ENCODE measurements around the gene DKK3. TPM values are rescaled to one million over a fixed set of nuclear protein-coding genes. Genes with fewer than 3 reads are reported as not detected.

DKK3 gene
- total RNA-seq, 1 experiment from 2014 or later: 269 TPM

DNA sequence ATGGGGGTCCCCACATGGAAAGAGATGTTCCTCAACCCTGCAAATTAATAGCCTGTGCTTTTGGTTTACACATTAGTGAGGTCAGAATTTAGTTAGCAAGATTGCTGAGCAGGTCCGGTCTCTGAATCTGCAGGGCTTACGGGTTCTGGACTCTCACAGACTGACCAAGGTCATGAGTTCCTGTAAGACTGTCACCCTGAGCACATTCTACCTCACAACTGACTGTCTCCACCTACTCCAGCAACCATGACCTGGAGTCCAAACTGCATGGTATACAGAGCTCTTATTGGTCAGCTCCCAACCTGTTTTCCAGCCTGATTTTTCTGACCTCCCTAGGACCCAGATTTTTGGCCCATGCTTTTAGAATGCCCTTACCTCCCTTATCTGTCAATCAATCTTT is 28.2 kb downstream of the DKK3 start:
- peaks cover 52% of the 10 kb centered on the region for H3K36me3 ChIP-seq
- DNase-seq: no peak
- H3K4me3 ChIP-seq: no peak overlapping the region
- H3K9me3 ChIP-seq: peaks cover 14% of the 10 kb centered on the region
- no peaks in the 10 kb centered on the region for H3K27me3 ChIP-seq

DNA sequence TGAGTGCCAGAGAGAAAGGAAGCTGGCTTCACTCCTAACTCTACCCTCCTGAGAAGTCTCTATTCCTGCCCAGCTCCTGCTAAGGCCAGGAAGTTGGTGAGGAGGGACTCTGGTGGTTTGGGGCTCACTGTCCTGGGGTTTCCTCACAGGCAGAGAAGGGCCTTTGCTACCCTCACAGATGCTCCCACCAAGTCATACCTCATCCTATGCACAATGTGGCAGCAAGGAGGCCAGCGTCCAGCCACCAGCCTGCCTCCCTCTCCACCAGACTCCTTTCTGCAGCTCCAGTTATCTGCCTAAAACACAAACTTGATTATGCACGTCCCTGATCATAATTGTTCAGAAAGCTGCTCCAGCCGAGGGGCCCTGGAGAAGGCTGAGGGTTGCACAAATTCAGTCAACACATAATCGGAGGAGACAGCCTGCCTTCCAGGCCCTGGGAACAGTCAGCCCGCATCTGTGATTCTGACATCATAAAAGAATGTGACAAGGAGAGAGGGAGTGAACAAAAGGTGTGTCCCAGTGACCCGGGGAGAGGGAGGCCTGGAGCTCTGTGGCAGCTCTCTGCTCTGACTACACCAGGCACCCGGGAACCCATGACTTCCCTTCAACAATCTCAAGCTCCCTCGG is 28.8 kb downstream of the DKK3 start:
- DNase-seq: no peak
- H3K9me3 ChIP-seq: peaks cover 14% of the 10 kb centered on the region
- no peak overlapping the region for H3K4me3 ChIP-seq
- no peaks in the 10 kb centered on the region for H3K27me3 ChIP-seq
- H3K36me3 ChIP-seq: peaks cover 52% of the 10 kb centered on the region

GRCh38 chr11:11978792-11979487 is 29.5 kb downstream of the DKK3 start:
- Histone ChIP-seq H3K27me3 (no peaks in the 10 kb centered on the region), H3K36me3 (peaks cover 58% of the 10 kb centered on the region), H3K9me3 (peaks cover 14% of the 10 kb centered on the region), H3K4me3 (no peak overlapping the region)
- DNase-seq: peak; percentile 86

- Histone ChIP-seq H3K27me3 (no peaks in the 10 kb centered on the region), H3K4me3 (no peak overlapping the region), H3K9me3 (peaks cover 14% of the 10 kb centered on the region), H3K36me3 (peaks cover 64% of the 10 kb centered on the region)
- DNase-seq: no peak
These were observed 30.3 kb downstream of the DKK3 start for GRCh38 chr11:11978098-11978637.

DNA sequence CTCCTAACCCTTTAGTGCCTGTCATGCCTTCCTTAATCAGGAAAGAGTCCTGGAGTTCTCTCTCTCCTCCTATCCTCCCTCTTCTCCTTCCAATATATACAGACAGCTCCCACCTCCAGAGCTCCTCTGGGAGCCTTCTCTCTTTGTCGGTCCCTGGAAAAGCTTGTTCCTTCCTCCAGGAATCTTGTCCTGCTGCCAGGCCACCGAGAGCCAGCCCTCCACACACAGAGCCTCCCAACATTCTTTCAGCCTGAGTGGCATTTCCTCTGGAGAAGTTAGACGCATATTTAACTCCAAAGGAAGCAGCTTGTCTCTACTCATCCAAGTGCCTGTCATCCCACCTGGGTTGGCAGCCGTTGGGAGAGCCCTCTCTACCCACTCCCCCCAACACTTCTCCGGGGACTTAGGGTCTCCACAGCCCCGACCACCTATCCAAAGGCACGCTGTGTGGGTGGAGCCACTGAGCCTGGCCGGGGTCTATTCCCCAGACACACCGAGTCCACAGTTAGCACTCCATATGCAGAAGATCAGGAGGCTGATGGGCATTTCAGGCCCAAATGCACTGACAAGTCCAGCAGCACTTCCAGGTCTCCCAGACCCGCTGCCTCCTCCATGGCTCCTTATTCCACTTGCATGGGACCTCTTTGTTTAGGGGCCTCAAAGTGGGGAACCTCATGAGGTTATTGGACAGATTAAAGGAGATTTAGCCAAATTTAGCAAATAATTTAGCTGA is 31.1 kb downstream of the DKK3 start:
- Histone ChIP-seq H3K4me3 (no peak overlapping the region), H3K36me3 (peaks cover 66% of the 10 kb centered on the region), H3K9me3 (peaks cover 14% of the 10 kb centered on the region), H3K27me3 (no peaks in the 10 kb centered on the region)
- DNase-seq: peak; percentile 94

GRCh38 chr11:11976481-11977127 is 31.8 kb downstream of the DKK3 start:
- Histone ChIP-seq H3K4me3 (no peak overlapping the region), H3K27me3 (no peaks in the 10 kb centered on the region), H3K9me3 (peaks cover 6% of the 10 kb centered on the region), H3K36me3 (peaks cover 63% of the 10 kb centered on the region)
- peak; percentile 82 for DNase-seq

DNA sequence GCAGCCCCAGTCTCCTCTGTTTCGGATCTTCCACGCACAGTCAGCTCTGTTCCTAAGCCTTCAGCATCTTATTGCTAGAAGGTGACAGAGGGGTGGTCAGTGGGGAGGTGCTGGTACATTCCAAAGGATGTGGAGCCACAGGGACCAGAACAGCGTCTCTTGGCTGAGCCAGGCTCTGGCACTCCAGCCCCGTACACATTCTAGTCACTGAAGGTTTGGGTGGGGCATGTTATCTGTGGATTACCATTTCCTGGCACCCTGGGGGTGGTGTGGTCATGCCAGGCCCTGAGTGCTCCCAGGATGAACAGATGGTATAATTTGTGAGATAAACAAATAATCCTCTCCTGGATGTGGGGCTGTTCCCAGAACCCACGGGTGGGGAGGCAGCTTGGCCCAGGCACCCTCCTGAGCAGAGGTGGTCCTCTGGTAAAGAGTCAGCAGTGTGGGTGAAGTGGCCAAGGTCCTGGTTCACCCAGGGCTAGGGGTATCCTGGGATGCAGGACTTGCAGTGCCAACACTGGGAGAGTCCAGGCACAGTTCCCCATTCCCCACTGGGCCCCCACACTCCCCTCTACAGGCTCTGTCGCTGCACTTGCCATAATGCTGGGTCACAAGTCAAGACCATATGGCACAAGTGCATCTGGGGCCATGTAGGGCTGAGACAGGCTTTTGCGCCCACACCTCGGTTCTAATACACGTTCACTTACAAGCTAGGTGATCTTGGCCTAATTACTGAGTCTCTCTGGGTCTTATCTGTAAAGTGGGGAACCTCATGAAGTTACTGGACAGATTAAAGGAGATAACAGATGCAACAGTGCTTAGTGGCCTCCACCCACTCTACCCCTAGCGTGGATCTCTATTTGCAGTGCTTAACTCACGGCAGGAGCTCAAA is 33.0 kb downstream of the DKK3 start:
- Histone ChIP-seq H3K36me3 (peaks cover 59% of the 10 kb centered on the region), H3K27me3 (no peaks in the 10 kb centered on the region), H3K9me3 (no peaks in the 10 kb centered on the region), H3K4me3 (no peak overlapping the region)
- peak; percentile 85 for DNase-seq

GRCh38 chr11:11973866-11974265 is 34.6 kb downstream of the DKK3 start:
- DNase-seq: no peak
- Histone ChIP-seq H3K9me3 (no peaks in the 10 kb centered on the region), H3K4me3 (no peak overlapping the region), H3K36me3 (peaks cover 54% of the 10 kb centered on the region), H3K27me3 (no peaks in the 10 kb centered on the region)

GRCh38 chr11:11973361-11973800 is 35.0 kb downstream of the DKK3 start:
- peaks cover 49% of the 10 kb centered on the region for H3K36me3 ChIP-seq
- H3K27me3 ChIP-seq: no peaks in the 10 kb centered on the region
- no peaks in the 10 kb centered on the region for H3K9me3 ChIP-seq
- peak; percentile 71 for DNase-seq
- no peak overlapping the region for H3K4me3 ChIP-seq

DNA sequence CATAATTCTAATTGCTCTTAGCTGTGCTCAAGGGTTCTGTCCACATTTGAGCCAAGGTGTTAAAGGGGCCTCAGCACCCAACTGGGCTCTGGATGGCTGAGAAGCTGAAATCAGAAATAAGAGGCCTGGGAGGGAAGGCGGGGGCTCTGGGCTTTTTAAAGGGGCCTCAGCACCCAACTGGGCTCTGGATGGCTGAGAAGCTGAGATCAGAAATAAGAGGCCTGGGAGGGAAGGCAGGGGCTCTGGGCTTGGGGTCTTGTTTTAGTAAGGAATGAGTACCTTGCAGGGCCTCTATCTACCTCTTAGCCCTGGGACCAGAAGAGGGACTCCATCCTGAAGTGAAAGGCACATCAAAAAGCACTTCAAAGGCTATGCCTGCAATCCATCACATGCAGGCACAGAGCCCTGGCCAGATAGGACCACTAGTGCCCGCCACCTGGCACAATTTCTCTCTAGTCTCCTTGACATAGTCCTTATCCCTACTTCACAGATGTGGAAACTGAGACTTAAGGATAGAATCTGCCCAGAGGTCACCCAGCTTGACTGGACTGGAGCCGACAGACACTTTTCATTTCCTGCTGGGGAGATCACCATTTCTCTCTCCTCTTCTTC is 35.6 kb downstream of the DKK3 start:
- peaks cover 48% of the 10 kb centered on the region for H3K36me3 ChIP-seq
- no peak overlapping the region for H3K4me3 ChIP-seq

GRCh38 chr11:11971906-11972547 is 36.4 kb downstream of the DKK3 start:
- Histone ChIP-seq H3K27me3 (no peaks in the 10 kb centered on the region), H3K36me3 (peaks cover 55% of the 10 kb centered on the region), H3K9me3 (no peaks in the 10 kb centered on the region), H3K4me3 (no peak overlapping the region)
- no peak for DNase-seq

More for the DNA sequence above, 35.6 kb downstream of the DKK3 start:
- DNase-seq: no peak
- Histone ChIP-seq H3K27me3 (no peaks in the 10 kb centered on the region), H3K9me3 (no peaks in the 10 kb centered on the region)

DNA sequence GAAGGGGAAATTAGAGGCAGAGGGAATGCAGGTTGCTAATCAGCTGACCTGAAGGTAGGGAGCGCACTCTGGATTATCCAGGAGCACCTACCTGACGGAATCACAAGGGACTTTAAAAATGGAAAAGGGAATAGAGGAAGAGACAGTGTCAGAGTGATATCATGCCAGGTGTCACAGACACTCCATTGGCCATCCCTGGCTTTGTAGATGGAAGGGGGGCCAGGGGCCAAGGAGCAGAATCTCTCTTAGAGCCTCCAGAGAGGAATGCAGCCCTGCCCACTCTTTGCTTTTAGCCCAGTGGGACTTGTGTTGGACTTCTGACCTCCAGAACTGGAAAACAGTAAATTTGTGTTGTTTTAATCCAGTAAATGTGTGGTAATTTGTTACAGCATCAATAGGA is 37.9 kb downstream of the DKK3 start:
- Histone ChIP-seq H3K27me3 (no peaks in the 10 kb centered on the region), H3K9me3 (no peaks in the 10 kb centered on the region), H3K4me3 (no peak overlapping the region), H3K36me3 (peaks cover 70% of the 10 kb centered on the region)
- DNase-seq: no peak

- H3K9me3 ChIP-seq: no peaks in the 10 kb centered on the region
- peaks cover 71% of the 10 kb centered on the region for H3K36me3 ChIP-seq
- H3K4me3 ChIP-seq: no peak overlapping the region
- no peaks in the 10 kb centered on the region for H3K27me3 ChIP-seq
- DNase-seq: no peak
These were observed 38.8 kb downstream of the DKK3 start for GRCh38 chr11:11969380-11970215.

DNA sequence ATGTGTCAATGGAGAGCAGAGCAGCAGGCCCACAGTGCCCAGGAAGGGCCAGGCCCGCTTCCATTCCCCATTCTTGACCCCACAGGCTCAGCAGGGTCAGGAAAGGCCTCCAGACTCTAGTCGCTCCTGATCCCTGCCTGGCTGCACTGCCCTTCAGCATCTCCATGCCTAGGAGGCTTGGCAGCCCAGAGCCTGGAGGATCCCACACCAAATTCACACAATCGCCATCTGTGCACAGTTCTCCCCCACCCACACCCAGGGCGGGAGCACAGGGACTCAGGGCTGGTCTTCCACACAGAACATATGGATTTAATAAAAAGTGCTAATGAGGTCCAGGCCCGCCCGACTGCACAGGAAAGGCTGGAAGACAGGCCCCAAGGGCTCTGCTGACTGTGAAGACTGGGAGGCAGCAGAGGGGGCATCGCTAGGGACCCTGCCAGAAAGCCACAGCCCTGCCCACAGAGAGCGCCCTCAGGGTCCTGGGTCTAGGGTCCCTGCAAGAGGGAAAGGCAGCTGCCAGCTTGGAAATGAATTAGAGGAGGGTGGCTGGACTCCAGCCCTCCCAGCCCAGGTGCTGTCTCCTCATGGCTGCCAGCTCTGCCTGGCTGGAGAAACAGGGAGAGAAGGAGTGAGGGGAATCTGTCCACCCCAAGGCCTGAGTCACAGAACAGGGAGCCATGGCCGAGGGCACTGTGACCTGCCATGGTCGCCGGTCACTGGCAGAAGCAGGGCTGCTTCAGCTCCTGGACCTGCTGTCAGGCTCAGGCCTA is 39.7 kb downstream of the DKK3 start:
- H3K27me3 ChIP-seq: no peaks in the 10 kb centered on the region
- DNase-seq: no peak
- H3K4me3 ChIP-seq: no peak overlapping the region
- H3K9me3 ChIP-seq: no peaks in the 10 kb centered on the region
- H3K36me3 ChIP-seq: peaks cover 67% of the 10 kb centered on the region

Data from MG63 (cell line).